GM12865 (cell line): Measurements from ENCODE around the gene DCAF7.

ENCODE experiments used
- DNase-seq: peaks from one replicate; pipeline ENCODE4 v3.0.0; 2010; ENCODE audit warnings: low read depth
- H3K4me3 ChIP-seq: 2 replicates; pipeline ENCODE4 v1.5.1; 2011; ENCODE audit warnings: mild to moderate bottlenecking, low read depth, low read length, control low read depth
- TF ChIP-seq, protein P1 (sequence below): IDR thresholded peaks from 2 replicates; pipeline ENCODE4 v1.5.1; 2011; ENCODE audit warnings: low read length, control low read depth, low read depth, inconsistent platforms; ENCODE audit not compliant: insufficient read depth; ENCODE audit errors: missing control alignments

The DCAF7 gene

DNA sequence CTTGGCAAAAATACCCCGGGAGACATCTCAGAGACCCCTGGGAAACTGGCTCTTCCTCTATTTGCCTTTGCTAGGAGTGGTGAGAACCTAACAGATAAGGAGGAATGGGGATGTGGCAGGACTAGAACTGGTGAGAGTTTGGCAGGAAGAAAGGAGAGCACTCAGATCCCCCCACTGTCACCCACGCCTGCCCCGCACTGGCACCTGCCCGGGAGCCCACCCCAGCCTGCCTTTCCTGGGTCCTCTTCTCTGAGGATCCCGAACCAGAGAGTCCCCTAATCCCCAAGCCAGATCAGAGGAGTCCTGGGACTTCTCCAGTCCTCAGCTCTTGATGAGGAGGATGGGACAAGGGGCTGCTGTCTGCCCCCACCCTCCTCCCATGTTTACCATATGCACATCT is 23.4 kb upstream of the DCAF7 start:
- TF ChIP-seq, protein P1, sequence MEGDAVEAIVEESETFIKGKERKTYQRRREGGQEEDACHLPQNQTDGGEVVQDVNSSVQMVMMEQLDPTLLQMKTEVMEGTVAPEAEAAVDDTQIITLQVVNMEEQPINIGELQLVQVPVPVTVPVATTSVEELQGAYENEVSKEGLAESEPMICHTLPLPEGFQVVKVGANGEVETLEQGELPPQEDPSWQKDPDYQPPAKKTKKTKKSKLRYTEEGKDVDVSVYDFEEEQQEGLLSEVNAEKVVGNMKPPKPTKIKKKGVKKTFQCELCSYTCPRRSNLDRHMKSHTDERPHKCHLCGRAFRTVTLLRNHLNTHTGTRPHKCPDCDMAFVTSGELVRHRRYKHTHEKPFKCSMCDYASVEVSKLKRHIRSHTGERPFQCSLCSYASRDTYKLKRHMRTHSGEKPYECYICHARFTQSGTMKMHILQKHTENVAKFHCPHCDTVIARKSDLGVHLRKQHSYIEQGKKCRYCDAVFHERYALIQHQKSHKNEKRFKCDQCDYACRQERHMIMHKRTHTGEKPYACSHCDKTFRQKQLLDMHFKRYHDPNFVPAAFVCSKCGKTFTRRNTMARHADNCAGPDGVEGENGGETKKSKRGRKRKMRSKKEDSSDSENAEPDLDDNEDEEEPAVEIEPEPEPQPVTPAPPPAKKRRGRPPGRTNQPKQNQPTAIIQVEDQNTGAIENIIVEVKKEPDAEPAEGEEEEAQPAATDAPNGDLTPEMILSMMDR: no peak
- no peak overlapping the region for H3K4me3 ChIP-seq
- no peak for DNase-seq

DNA sequence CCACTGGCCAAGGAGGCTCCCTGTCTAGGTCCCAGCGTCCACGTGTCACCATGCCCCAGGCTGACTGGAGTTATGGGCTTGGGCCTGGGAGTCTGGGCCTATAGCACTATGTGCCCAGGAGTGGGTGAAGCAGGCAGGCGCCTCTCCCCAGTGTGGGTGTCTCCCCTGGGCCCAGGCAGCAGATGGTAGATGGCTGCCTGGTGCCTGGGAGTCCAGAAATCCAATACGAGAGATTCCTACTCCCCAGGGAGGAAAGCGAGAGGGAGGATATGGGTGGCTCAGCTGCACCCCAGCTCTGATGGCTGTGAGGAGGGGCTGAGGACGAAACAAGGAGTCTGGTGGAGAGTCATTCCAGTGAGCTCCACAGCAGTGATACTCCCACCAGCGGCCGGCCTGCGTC is 22.1 kb upstream of the DCAF7 start:
- TF ChIP-seq, protein P1: no peak
- no peak for DNase-seq
- no peak overlapping the region for H3K4me3 ChIP-seq

DNA sequence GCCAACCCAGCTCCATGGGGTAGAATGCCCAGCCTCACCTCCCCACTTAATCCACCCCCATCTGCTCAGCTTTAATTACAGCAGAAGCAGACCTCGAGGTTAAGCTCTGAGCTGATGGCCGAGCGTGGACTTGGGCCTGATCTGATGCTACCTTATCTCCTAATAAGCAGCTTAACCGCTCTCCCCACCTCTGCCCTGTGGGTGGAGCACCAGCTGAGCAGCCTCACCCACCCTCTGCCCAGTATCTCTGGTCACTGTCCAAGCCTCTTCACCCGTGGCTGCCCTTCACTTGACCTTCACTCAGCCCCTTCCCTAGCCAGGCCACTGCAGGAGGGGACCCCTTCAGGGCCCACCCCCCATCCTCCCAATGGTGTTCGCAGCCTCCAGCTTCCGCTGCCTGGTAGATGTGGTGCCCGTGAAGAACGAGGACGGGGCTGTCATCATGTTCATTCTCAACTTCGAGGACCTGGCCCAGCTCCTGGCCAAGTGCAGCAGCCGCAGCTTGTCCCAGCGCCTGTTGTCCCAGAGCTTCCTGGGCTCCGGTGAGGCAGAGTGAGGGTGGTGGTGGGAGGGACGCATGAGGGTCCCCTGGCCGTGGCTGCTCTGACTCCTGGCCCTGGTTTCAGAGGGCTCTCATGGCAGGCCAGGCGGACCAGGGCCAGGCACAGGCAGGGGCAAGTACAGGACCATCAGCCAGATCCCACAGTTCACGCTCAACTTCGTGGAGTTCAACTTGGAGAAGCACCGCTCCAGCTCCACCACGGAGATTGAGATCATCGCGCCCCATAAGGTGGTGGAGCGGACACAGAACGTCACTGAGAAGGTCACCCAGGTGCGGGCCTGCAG is 20.3 kb upstream of the DCAF7 start:
- no peak overlapping the region for H3K4me3 ChIP-seq
- TF ChIP-seq, protein P1: no peak
- no peak for DNase-seq

DNA sequence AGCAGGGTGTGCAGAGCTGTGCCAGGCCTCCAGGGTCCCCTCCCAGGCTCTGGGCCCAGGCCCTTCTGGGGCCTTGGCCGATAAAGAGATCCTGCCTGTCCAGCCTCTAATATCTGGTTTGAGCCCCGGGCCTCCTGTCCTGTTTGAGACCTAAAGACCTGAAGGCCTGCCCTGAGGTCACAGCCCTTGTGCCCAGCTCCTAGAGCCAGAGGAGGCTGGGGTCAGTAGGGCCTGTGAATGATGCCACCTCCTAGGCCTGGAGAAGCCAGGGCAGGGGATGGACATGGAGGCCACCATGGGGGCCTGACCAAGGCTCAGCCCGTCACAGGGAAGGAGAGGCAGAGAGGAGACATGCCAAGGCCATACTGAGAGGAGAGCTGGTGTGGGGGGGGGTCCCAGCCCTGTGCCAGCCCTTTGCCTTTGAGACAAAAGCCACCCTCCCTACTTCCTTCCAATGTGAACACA is 19.7 kb upstream of the DCAF7 start:
- TF ChIP-seq, protein P1: no peak
- no peak for DNase-seq

DNA sequence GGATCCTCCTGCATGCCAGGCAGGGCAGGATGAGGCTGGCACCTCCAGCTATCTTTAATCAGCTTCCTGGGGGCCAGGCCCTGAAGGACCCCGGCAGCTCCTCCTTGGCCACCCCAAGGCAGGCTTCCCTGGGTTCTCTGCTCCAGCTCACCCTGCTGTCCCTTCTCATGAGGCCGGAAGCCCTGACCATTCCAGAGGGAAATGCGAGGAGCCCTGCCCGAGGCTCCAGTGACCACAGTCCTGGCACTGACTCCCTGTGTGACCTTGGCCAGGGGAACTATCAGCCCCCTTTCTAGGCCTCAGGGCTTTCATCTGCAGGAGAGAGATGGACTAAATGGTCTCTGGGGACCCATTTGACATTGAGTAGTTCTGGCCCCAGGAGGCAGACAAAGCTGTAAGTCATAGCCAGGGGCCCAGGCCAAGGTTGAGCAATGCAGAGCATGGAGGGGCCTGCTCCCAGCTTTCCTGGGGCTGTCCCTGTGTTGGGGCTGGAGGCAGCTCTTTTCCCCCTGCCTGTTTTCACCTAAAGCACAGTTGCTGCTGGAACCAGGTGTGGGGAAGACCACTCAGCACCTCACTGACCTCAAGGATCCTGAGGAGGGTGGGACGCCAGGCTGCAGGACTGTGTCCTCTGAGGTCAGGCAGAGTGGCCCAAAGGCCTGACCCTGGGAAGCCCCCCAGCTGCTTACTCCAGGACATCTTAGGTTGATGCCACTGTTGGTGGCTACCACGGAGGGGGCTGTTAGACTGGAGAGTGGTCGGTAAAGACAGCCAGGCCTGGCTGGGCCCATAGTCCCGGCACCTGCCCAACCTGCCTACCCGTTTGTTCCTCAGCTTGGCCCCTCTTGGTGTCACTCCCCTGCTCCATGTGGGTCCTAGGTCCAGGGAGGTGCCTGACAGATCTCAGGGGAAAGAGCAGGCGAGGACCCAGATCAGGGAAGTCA is 19.0 kb upstream of the DCAF7 start:
- no peak for DNase-seq
- TF ChIP-seq, protein P1: no peak
- no peak overlapping the region for H3K4me3 ChIP-seq

More for the DNA sequence above, 19.7 kb upstream of the DCAF7 start:
- H3K4me3 ChIP-seq: no peak overlapping the region

DNA sequence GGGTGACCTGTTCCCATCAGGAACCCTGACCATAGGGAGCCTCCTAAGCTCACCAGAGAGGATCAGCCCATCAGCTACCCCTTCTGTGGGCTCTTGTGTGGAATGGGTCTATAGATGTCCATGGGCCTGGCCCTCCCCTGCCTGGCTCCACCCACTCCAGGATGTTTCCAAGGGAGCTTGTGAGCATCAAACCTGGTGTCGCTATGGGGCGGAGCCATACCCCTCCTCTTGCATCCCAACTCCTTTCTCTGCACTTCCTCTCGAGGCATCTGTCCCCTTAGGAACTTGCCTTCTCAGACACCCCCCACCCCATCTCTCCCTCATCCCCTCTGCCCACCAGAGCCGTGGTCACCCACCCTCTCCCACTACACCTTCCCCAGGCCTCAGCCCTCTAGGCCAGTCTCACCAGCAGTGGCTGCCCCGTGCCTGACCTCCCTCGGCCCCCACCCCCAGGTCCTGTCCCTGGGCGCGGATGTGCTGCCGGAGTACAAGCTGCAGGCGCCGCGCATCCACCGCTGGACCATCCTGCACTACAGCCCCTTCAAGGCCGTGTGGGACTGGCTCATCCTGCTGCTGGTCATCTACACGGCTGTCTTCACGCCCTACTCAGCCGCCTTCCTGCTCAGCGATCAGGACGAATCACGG is 16.7 kb upstream of the DCAF7 start:
- H3K4me3 ChIP-seq: no peak overlapping the region
- no peak for DNase-seq
- TF ChIP-seq, protein P1: no peak
